Bronchial epithelial cell (primary cell): ENCODE results near the gene POU4F1. TPM values are rescaled to one million over a fixed set of nuclear protein-coding genes. Genes with fewer than 3 reads are reported as not detected.

ENCODE experiments used
- DNase-seq: peaks from one replicate; pipeline ENCODE4 v3.0.0-alpha.2; 2010; ENCODE audit warnings: low read depth
- FAIRE-seq: peaks from 2 replicates; lab custom pipeline; 2011; peaks lifted over from hg19 to GRCh38; lab: Jason Lieb, UNC
- H3K27me3 ChIP-seq: 2 replicates; pipeline ENCODE4 v1.5.1; 2011; ENCODE audit warnings: low read length; ENCODE audit not compliant: control insufficient read depth, insufficient read depth
- H3K36me3 ChIP-seq: 2 replicates; pipeline ENCODE4 v1.5.1; 2011; ENCODE audit warnings: low read length; ENCODE audit not compliant: control insufficient read depth, insufficient read depth
- H3K4me3 ChIP-seq: 2 replicates; pipeline ENCODE4 v1.5.1; 2011; ENCODE audit warnings: mild to moderate bottlenecking, low read depth, low read length, control low read depth
- total RNA-seq: library from RNA; depleted of rRNA; stranded (reverse); fragments of >200 nt; gene quantifications from 2 replicates; pipeline ENCODE4 v1.2.1, GENCODE V29; 2014
- TF ChIP-seq, protein P1 (sequence below): IDR thresholded peaks from 2 replicates; pipeline ENCODE4 v1.5.1; 2011; ENCODE audit warnings: mild to moderate bottlenecking, moderate library complexity, low read length, control low read depth, inconsistent platforms; ENCODE audit not compliant: insufficient read depth, severe bottlenecking

POU4F1 gene
- total RNA-seq, 1 donor from 2014 or later = not detected

DNA sequence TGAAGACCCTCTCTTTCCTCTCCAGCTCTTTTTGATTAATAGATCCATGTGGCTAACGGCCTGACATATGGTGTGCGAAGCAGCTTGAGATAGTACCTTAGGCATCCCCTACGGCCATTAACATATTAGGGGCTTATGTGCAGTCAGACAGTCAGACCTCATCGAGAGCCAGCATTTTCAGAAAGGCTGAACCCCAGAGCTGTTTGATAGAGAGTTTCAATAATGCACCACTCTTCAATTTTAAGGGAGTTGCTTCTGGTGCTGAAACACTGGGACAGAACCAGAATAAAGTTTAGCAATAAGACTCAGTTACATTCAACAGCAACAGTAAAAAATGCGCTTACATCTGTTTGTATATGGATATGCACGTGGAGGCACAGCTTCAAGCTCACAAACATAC is 10.8 kb downstream of the POU4F1 start:
- H3K4me3 ChIP-seq = no peak overlapping the region
- DNase-seq = no peak
- TF ChIP-seq, protein P1, sequence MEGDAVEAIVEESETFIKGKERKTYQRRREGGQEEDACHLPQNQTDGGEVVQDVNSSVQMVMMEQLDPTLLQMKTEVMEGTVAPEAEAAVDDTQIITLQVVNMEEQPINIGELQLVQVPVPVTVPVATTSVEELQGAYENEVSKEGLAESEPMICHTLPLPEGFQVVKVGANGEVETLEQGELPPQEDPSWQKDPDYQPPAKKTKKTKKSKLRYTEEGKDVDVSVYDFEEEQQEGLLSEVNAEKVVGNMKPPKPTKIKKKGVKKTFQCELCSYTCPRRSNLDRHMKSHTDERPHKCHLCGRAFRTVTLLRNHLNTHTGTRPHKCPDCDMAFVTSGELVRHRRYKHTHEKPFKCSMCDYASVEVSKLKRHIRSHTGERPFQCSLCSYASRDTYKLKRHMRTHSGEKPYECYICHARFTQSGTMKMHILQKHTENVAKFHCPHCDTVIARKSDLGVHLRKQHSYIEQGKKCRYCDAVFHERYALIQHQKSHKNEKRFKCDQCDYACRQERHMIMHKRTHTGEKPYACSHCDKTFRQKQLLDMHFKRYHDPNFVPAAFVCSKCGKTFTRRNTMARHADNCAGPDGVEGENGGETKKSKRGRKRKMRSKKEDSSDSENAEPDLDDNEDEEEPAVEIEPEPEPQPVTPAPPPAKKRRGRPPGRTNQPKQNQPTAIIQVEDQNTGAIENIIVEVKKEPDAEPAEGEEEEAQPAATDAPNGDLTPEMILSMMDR = no peak
- no peak for FAIRE-seq
- no peaks in the 10 kb centered on the region for H3K36me3 ChIP-seq
- H3K27me3 ChIP-seq = peaks cover 39% of the 10 kb centered on the region

DNA sequence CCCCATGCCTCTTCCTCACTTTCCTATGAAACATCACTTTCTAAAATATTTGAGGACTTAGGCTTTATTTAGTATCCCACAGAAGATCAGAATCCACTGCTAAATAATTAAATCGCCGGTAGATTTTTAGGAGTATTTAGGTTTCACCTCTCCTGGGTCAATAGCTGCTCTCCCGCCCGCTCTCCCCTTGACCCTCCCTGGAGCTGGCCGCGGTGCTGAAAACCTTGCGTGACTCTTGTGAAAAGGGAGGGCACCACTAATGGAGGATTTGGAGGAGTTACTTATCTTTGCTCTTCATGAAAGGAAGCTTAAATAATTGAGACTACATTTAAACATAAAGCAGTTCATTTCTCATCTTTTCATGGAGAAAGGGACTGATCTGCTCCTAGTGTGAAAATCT is 14.1 kb downstream of the POU4F1 start:
- DNase-seq = no peak
- Histone ChIP-seq H3K4me3 (no peak overlapping the region), H3K36me3 (no peaks in the 10 kb centered on the region), H3K27me3 (peaks cover 18% of the 10 kb centered on the region)
- TF ChIP-seq, protein P1 = no peak
- FAIRE-seq = no peak

DNA sequence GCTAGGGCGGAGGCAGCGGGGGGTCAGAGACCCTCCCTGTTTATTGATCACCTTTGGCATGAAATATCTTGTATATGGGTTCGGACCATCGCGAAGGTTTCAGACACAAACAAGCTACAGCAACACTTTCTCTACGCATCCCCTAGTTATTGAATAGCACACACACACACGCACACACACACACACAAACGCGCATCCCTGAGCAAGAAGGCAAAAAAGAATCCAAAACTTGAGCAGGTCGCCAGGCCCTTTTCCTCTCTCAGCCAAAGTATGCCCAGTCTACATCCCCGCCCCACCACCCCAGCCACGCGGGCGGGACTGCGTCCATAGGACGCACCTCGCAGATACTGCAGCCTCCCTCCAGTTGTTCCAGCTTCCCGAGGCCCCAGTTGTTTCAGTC is 16.0 kb downstream of the POU4F1 start:
- no peak for DNase-seq
- no peaks in the 10 kb centered on the region for H3K36me3 ChIP-seq
- H3K4me3 ChIP-seq = no peak overlapping the region
- no peak for FAIRE-seq
- TF ChIP-seq, protein P1 = no peak
- peaks cover 7% of the 10 kb centered on the region for H3K27me3 ChIP-seq

DNA sequence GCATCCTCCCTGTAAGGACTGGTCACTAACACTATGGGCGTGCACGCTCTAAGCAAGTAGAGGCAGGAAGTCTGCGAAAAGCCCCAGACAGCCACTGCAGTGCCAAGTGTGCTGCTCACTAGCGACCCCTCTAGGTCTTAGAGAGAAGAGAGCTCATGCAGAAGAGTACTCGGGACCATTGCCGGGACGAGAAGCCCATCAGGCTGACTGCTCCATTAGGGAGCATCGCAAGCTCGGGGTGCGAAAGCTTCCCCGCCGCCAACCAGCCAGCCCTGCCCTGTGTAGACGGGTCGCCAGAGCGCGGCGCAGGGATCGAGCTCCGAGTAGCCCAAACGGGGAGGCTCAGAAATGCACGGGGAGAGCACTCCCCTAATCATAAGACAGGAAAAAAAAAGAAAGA is 16.6 kb downstream of the POU4F1 start:
- peaks cover 7% of the 10 kb centered on the region for H3K27me3 ChIP-seq
- FAIRE-seq = no peak
- TF ChIP-seq, protein P1 = peak; percentile 16
- H3K4me3 ChIP-seq = no peak overlapping the region
- no peaks in the 10 kb centered on the region for H3K36me3 ChIP-seq
- no peak for DNase-seq

DNA sequence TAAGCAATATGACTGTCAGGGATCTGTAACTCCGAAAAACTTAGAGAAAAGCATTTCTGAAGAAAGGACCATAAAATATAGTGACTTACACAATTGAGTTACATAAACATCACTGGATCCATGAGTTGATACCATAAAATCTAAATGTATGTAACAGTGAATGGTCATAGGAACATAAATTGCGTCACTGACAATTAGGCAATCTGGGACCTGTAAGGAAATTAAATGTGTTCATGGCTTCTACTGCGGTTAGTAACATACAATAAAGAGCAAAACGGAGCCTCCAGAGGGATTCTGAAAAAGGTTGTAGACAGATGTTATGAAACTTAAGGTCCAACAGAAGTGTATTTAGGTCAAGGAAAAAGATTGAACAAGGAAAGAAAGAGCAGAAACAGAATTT is 27.1 kb downstream of the POU4F1 start:
- FAIRE-seq = no peak
- no peaks in the 10 kb centered on the region for H3K27me3 ChIP-seq
- H3K4me3 ChIP-seq = no peak overlapping the region
- H3K36me3 ChIP-seq = no peaks in the 10 kb centered on the region
- DNase-seq = no peak
- TF ChIP-seq, protein P1 = no peak

DNA sequence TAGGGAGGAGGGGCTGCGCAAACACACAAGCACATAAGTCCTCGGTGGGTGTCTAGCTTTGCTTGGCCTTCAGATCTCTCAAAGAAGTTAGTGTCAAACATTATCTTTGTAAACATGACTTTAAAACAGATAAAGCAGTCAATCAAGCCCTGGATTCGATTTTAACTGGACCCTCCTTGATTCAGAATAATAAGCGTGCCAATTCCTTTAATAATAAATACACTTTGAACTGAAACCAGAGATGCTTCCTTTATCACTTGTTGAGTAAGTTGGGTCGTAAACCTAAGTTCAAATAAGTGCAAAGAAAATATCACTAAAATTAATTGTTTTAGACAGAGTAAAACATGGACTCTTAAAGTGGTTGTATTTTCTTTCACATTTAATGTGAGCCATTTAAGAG is 30.9 kb downstream of the POU4F1 start:
- TF ChIP-seq, protein P1 = no peak
- FAIRE-seq = no peak
- Histone ChIP-seq H3K27me3 (no peaks in the 10 kb centered on the region), H3K4me3 (no peak overlapping the region), H3K36me3 (no peaks in the 10 kb centered on the region)
- DNase-seq = no peak
